BJ (cell line): Measurements from ENCODE around the gene ZDHHC4. TPM values are rescaled to one million over a fixed set of nuclear protein-coding genes. Genes with fewer than 3 reads are reported as not detected.

Source experiments
- CTCF ChIA-PET: fragments of 350-600 bp; formaldehyde crosslinking; extraction: SDS; loops from one replicate; lab custom pipeline; 2021; ENCODE audit warnings: antibody characterized with exemption, inconsistent platforms; lab: Yijun Ruan, JAX
- POLR2A ChIA-PET: fragments of 300-600 bp; sonication (Branson Sonifier 250); formaldehyde crosslinking; extraction: SDS; loops from one replicate; lab custom pipeline; 2021; ENCODE audit warnings: antibody characterized with exemption; lab: Charles Lee
- DNase-seq: peaks from one replicate; pipeline ENCODE4 v3.0.0-alpha.2; 2011; ENCODE audit warnings: low read depth
- H3K27me3 ChIP-seq: 2 replicates; pipeline ENCODE4 v1.6.0; 2011; ENCODE audit warnings: low read length; ENCODE audit not compliant: control insufficient read depth, insufficient read depth
- H3K36me3 ChIP-seq: 2 replicates; pipeline ENCODE4 v1.5.1; 2011; ENCODE audit warnings: low read length; ENCODE audit not compliant: control insufficient read depth, insufficient read depth
- H3K4me3 ChIP-seq: 2 replicates; pipeline ENCODE4 v1.5.1; 2011; ENCODE audit warnings: low read depth, mild to moderate bottlenecking, control low read depth, low read length
- CTCF ChIP-seq: IDR thresholded peaks from 2 replicates; pipeline ENCODE4 v1.5.1; 2011; ENCODE audit warnings: low read depth, mild to moderate bottlenecking, control low read depth, inconsistent platforms, low read length, moderate library complexity; ENCODE audit not compliant: insufficient read depth
- polyA plus RNA-seq: library from polyadenylated mRNA; depleted of rRNA; stranded (reverse); fragments of >200 nt; gene quantifications from 2 replicates; pipeline ENCODE4 v1.2.3, GENCODE V29; 2011

ZDHHC4 gene
- polyA plus RNA-seq, 1 experiment, result 116 TPM

GRCh38 chr7:6616854-6617643, 39.8 kb downstream of the ZDHHC4 start:
- Histone ChIP-seq H3K4me3 (no peak overlapping the region), H3K36me3 (no peaks in the 10 kb centered on the region), H3K27me3 (peaks cover 10% of the 10 kb centered on the region)
- ChIA-PET POLR2A (interaction anchor here (0.7 kb wide), 1 partner anchor 40 kb away, joined by 9 read pairs; the partner anchor contains the start of gene ZDHHC4), CTCF (interaction anchor here (0.6 to 1.3 kb wide), 3 partner anchors 14 to 27 kb away, joined by 3 to 4 read pairs (median 4); partner anchors contain the start of gene INTS15)
- TF ChIP-seq CTCF, result no peak
- DNase-seq, result no peak

GRCh38 chr7:6618621-6619020, 41.4 kb downstream of the ZDHHC4 start:
- ChIA-PET POLR2A (no interaction called here), CTCF (no interaction called here)
- Histone ChIP-seq H3K4me3 (no peak overlapping the region), H3K27me3 (peaks cover 10% of the 10 kb centered on the region), H3K36me3 (no peaks in the 10 kb centered on the region)
- TF ChIP-seq CTCF, result no peak
- no peak for DNase-seq

- no peak for TF ChIP-seq CTCF
- POLR2A ChIA-PET, result no interaction called here
- no peak overlapping the region for H3K4me3 ChIP-seq
- peaks cover 7% of the 10 kb centered on the region; the same call in 1 of the 2 replicates for H3K27me3 ChIP-seq
- no peaks in the 10 kb centered on the region for H3K36me3 ChIP-seq
- no peak for DNase-seq
- CTCF ChIA-PET, result interaction anchor here (0.6 to 0.7 kb wide), 2 partner anchors 9 to 25 kb away, joined by 3 read pairs; no protein-coding TSS in a partner anchor
Measured at GRCh38 chr7:6619961-6620360, 42.7 kb downstream of the ZDHHC4 start.

GRCh38 chr7:6621195-6622133, 44.2 kb downstream of the ZDHHC4 start:
- Histone ChIP-seq H3K36me3 (no peaks in the 10 kb centered on the region), H3K4me3 (no peak overlapping the region), H3K27me3 (peaks cover 5% of the 10 kb centered on the region; the same call in 1 of the 2 replicates)
- ChIA-PET CTCF (interaction anchor here (0.6 to 1.5 kb wide), 2 partner anchors 10 to 106 kb away, joined by 3 to 7 read pairs; no protein-coding TSS in a partner anchor), POLR2A (no interaction called here)
- TF ChIP-seq CTCF, result no peak
- DNase-seq, result no peak
